B cell (primary cell): ENCODE measurements around the gene SETD1A. TPM values are rescaled to one million over a fixed set of nuclear protein-coding genes. Genes with fewer than 3 reads are reported as not detected.

ENCODE experiments used
- ATAC-seq: fragments of 200-7000 bp; cut with Tn5 transposase; one replicate; pipeline ENCODE4 v1.10.0; 2021; ENCODE audit warnings: low read depth, mild to moderate bottlenecking, moderate number of reproducible peaks, moderate library complexity
- CTCF ChIA-PET: fragments of 350-600 bp; sonication (Branson Sonifier 250); formaldehyde crosslinking; loops from one replicate; lab custom pipeline; 2021; ENCODE audit warnings: antibody characterized with exemption, inconsistent platforms; lab: Charles Lee
- POLR2A ChIA-PET: fragments of 350-600 bp; sonication (Branson Sonifier 250); formaldehyde crosslinking; loops from one replicate; lab custom pipeline; 2021; ENCODE audit warnings: antibody characterized with exemption; lab: Charles Lee
- DNase-seq: peaks from one replicate; pipeline ENCODE4 v3.0.0; 2013
- H2AFZ ChIP-seq: 2 replicates; pipeline ENCODE4 v1.6.1; 2012; ENCODE audit warnings: mild to moderate bottlenecking, low read depth, low read length; ENCODE audit not compliant: insufficient read depth, poor library complexity, severe bottlenecking
- H3K27ac ChIP-seq, 2 donors: 1 replicate in 1 of 2; 2 replicates in 1 of 2; pipeline ENCODE4 v1.5.1; 2012 to 2013; ENCODE audit warnings: low read length in 2 of 2, mild to moderate bottlenecking in 2 of 2, moderate library complexity in 1 of 2
- H3K27me3 ChIP-seq, 4 experiments: fragments of 200-600 bp in 1 of 4; sonication (generic) in 1 of 4; replicated peaks in 1 of 4; 1 replicate in 2 of 4; 2 replicates in 2 of 4; pipeline versions ENCODE4 v1.6.1 to v1.7.0; 2013 to 2016; ENCODE audit warnings: low read length in 3 of 4, mild to moderate bottlenecking in 2 of 4, mixed read lengths in 1 of 4, moderate library complexity in 1 of 4; ENCODE audit not compliant: insufficient read depth in 4 of 4, control insufficient read depth in 3 of 4; ENCODE audit errors: control extremely low read depth in 1 of 4
- H3K36me3 ChIP-seq, 2 experiments: replicated peaks in 1 of 2; 1 replicate in 1 of 2; 2 replicates in 1 of 2; pipeline versions ENCODE4 v1.6.1 to v1.7.1; 2013; ENCODE audit warnings: low read length in 1 of 2; ENCODE audit not compliant: insufficient read depth in 2 of 2, control insufficient read depth in 1 of 2; ENCODE audit errors: control extremely low read depth in 1 of 2, extremely low read depth in 1 of 2
- H3K4me1 ChIP-seq, 2 donors: fragments of 200-600 bp in 1 of 2; sonication (generic) in 1 of 2; 1 replicate in 1 of 2; 2 replicates in 1 of 2; pipeline versions ENCODE4 v1.5.1 to v1.6.1; 2013 to 2017; ENCODE audit warnings: low read length in 2 of 2; ENCODE audit not compliant: control insufficient read depth in 2 of 2, insufficient read depth in 2 of 2
- H3K4me2 ChIP-seq: replicated peaks from 2 replicates; pipeline ENCODE3; 2012; ENCODE audit warnings: mild to moderate bottlenecking, low read depth, low read length; ENCODE audit not compliant: poor library complexity, severe bottlenecking
- H3K4me3 ChIP-seq, 5 experiments: fragments of 200-600 bp in 1 of 5; sonication (generic) in 1 of 5; 1 replicate in 3 of 5; 2 replicates in 2 of 5; pipeline versions ENCODE4 v1.5.1 to v1.7.0; 2011 to 2016; ENCODE audit warnings: low read length in 4 of 5, mild to moderate bottlenecking in 4 of 5, low read depth in 2 of 5, control low read depth in 1 of 5, moderate library complexity in 1 of 5; ENCODE audit not compliant: insufficient read depth in 1 of 5; ENCODE audit errors: control extremely low read depth in 1 of 5, extremely low read depth in 1 of 5
- H3K79me2 ChIP-seq: fragments of 200-600 bp; sonication (generic); one replicate; pipeline ENCODE4 v1.6.0; 2016; ENCODE audit warnings: low read length; ENCODE audit not compliant: control insufficient read depth, insufficient read depth
- H3K9ac ChIP-seq: fragments of 200-600 bp; sonication (generic); 2 replicates; pipeline ENCODE4 v1.6.1; 2017; ENCODE audit warnings: mild to moderate bottlenecking, low read length, moderate library complexity
- H3K9me3 ChIP-seq, 3 donors: one replicate each; pipeline versions ENCODE4 v1.6.1 to v1.7.1; 2013; ENCODE audit warnings: low read length in 2 of 3; ENCODE audit not compliant: control insufficient read depth in 2 of 3, insufficient read depth in 1 of 3; ENCODE audit errors: control extremely low read depth in 1 of 3
- H4K20me1 ChIP-seq: 2 replicates; pipeline ENCODE4 v1.6.0; 2012; ENCODE audit warnings: mild to moderate bottlenecking, low read length; ENCODE audit not compliant: insufficient read depth, control insufficient read depth, poor library complexity, severe bottlenecking
- H3K27ac Mint-ChIP-seq: one replicate; pipeline ENCODE4 v1.8.0; 2021; ENCODE audit warnings: mixed read lengths
- H3K27me3 Mint-ChIP-seq: one replicate; pipeline ENCODE4 v1.8.0; 2021; ENCODE audit warnings: mixed read lengths
- H3K4me1 Mint-ChIP-seq: one replicate; pipeline ENCODE4 v1.8.0; 2021; ENCODE audit warnings: mixed read lengths
- H3K4me3 Mint-ChIP-seq: one replicate; pipeline ENCODE4 v1.8.0; 2021; ENCODE audit warnings: mixed read lengths
- H3K9me3 Mint-ChIP-seq: one replicate; pipeline ENCODE4 v1.8.0; 2022; ENCODE audit warnings: mixed read lengths; ENCODE audit not compliant: insufficient read depth
- EZH2 ChIP-seq: IDR thresholded peaks from 2 replicates; pipeline ENCODE4 v1.6.1; 2012; ENCODE audit warnings: borderline replicate concordance, low read depth, mild to moderate bottlenecking, moderate library complexity, low read length; ENCODE audit not compliant: insufficient read depth, poor library complexity, severe bottlenecking
- WGBS: methylation state at CpG from one replicate; pipeline ENCODE4 v1.1.5; 2013; ENCODE audit warnings: missing lambda C conversion rate; ENCODE audit not compliant: insufficient coverage; 5-methylcytosine and 5-hydroxymethylcytosine counted together
- intact Hi-C: fragments of 100-400 bp; cut with micrococcal nuclease; formaldehyde crosslinking; loops from one replicate; pipeline ENCODE4 v1.10.0; 2022
- polyA plus RNA-seq: library from polyadenylated mRNA; depleted of rRNA; stranded (reverse); fragments of >200 nt; gene quantifications from 2 replicates; pipeline ENCODE4 v1.2.3, GENCODE V29; 2012
- total RNA-seq, 2 donors: library from RNA; stranded (reverse); fragments of 120-200 nt in 1 of 2; gene quantifications; 1 replicate in 1 of 2; 2 replicates in 1 of 2; pipeline versions ENCODE4 v1.2.3 to v1.2.4, GENCODE V29; 2013 to 2022
- TF ChIP-seq, protein P1 (sequence below): fragments of 200-600 bp; IDR thresholded peaks from one replicate; pipeline ENCODE4 v1.8.0; 2022; ENCODE audit warnings: antibody characterized with exemption, mild to moderate bottlenecking

Gene SETD1A
- total and polyA plus RNA-seq, 2 donors (not counting 1 experiment from before 2014, with no cell fraction given), result 11.5 to 39.5 TPM

DNA sequence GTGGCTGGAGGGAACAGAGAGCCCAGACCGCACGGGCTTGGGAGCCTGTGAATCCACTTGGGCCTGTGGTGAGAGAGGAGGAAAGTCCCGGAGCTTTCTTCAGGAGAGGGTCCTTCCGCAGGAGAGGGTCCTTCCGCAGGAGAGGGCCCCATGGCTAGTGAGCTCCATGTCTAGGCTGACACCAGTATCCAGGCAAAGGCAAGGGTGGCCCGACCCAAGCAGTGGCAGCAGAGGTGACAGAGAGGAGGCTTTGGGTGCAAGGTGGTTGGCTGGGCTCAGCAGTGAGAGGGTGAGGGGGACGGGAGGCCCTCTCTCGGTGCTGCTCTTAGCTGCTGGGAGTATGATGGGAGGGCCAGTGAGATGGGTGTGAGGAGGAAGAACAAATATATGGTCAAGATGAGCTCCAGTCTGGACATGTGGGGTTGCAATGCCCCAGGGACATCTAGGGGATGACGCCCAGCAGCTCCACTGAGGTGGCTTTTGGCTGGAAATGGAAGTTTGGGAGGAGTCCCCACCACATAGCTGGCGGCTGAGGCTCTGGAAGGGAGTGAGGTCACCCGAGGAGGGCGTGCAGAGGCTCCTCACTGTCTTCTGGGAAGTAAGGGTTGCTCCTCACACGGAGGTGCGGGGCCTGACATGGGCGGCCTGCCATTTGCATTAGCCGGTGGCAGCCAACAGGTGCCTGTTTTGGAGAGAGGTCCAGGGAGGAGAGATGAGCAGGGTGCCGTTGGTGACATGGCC lies 25.2 kb downstream of the SETD1A start:
- Mint-ChIP-seq H3K4me1 (no peaks in the 10 kb centered on the region), H3K27ac (no peak overlapping the region), H3K27me3 (no peaks in the 10 kb centered on the region), H3K4me3 (no peak overlapping the region), H3K9me3 (no peaks in the 10 kb centered on the region)
- Histone ChIP-seq H3K4me3 (no peak overlapping the region), H3K27ac (no peak overlapping the region), H3K4me1 (peaks cover 3 to 6% of the 10 kb centered on the region in 2 donors), H3K27me3 (no peaks in the 10 kb centered on the region), H3K9ac (no peak overlapping the region), H2AFZ (no peak overlapping the region), H3K79me2 (no peaks in the 10 kb centered on the region), H3K9me3 (no peaks in the 10 kb centered on the region), H4K20me1 (peaks cover 16% of the 10 kb centered on the region), H3K36me3 (peaks cover 0 to 26% of the 10 kb centered on the region in 2 experiments), H3K4me2 (no peak overlapping the region)
- no peak for ATAC-seq
- TF ChIP-seq, protein P1, sequence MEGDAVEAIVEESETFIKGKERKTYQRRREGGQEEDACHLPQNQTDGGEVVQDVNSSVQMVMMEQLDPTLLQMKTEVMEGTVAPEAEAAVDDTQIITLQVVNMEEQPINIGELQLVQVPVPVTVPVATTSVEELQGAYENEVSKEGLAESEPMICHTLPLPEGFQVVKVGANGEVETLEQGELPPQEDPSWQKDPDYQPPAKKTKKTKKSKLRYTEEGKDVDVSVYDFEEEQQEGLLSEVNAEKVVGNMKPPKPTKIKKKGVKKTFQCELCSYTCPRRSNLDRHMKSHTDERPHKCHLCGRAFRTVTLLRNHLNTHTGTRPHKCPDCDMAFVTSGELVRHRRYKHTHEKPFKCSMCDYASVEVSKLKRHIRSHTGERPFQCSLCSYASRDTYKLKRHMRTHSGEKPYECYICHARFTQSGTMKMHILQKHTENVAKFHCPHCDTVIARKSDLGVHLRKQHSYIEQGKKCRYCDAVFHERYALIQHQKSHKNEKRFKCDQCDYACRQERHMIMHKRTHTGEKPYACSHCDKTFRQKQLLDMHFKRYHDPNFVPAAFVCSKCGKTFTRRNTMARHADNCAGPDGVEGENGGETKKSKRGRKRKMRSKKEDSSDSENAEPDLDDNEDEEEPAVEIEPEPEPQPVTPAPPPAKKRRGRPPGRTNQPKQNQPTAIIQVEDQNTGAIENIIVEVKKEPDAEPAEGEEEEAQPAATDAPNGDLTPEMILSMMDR, result no peak
- no peak for TF ChIP-seq EZH2
- ChIA-PET CTCF (interaction anchor here (0.6 to 5.1 kb wide), 9 partner anchors 19 to 886 kb away, joined by 3 to 63 read pairs (median 7); partner anchors contain the start of genes ZNF646, ZNF668 and ZNF843), POLR2A (interaction anchor here (0.6 kb wide), 1 partner anchor 132 kb away, joined by 3 read pairs; no protein-coding TSS in a partner anchor)
- WGBS, result 91% methylated on average over 16 of the region's 17 CpGs
- intact Hi-C loops, result no loop called here
- DNase-seq, result no peak
